GM19035 (cell line): ENCODE data around the gene CNR1.

Source experiments
- ATAC-seq: cut with Tn5 transposase; IDR thresholded peaks from one replicate; pipeline ENCODE4 v1.9.1; 2021; ENCODE audit not compliant: unreplicated experiment

CNR1 gene

GRCh38 chr6:88144637-88145297 lies 21.4 kb downstream of the CNR1 start:
- no peak for ATAC-seq

- no peak for ATAC-seq
Observed at GRCh38 chr6:88143421-88144157, 22.6 kb downstream of the CNR1 start.

- no peak for ATAC-seq
Observed at GRCh38 chr6:88142297-88142668, 23.9 kb downstream of the CNR1 start.

- ATAC-seq, result peak; percentile 96
Observed at GRCh38 chr6:88141561-88142296, 24.4 kb downstream of the CNR1 start.

- no peak for ATAC-seq
Observed at GRCh38 chr6:88137915-88138314, 28.2 kb downstream of the CNR1 start.

GRCh38 chr6:88135578-88136114 lies 30.5 kb downstream of the CNR1 start:
- ATAC-seq, result peak; percentile 89

- no peak for ATAC-seq
Observed at GRCh38 chr6:88134575-88134974, 31.6 kb downstream of the CNR1 start.

GRCh38 chr6:88133718-88134117 lies 32.4 kb downstream of the CNR1 start:
- no peak for ATAC-seq

- ATAC-seq, result no peak
Observed at GRCh38 chr6:88124925-88125557, 41.1 kb downstream of the CNR1 start.

- ATAC-seq, result no peak
Observed at GRCh38 chr6:88120635-88121034, 45.5 kb downstream of the CNR1 start.

GRCh38 chr6:88119769-88120168 lies 46.4 kb downstream of the CNR1 start:
- ATAC-seq, result no peak

- ATAC-seq, result no peak
Observed at GRCh38 chr6:88116276-88116675, 49.9 kb downstream of the CNR1 start.

GRCh38 chr6:88115307-88115706 lies 50.8 kb downstream of the CNR1 start:
- no peak for ATAC-seq

- no peak for ATAC-seq
Observed at GRCh38 chr6:88114838-88115237, 51.3 kb downstream of the CNR1 start.

- ATAC-seq, result no peak
Observed at GRCh38 chr6:88111991-88112390, 54.2 kb downstream of the CNR1 start.

GRCh38 chr6:88107241-88107640 lies 58.9 kb downstream of the CNR1 start:
- ATAC-seq, result no peak

GRCh38 chr6:88105741-88106340 lies 60.3 kb downstream of the CNR1 start:
- ATAC-seq, result no peak
